HG03196 (cell line): Measurements from ENCODE around the gene GRAMD4.
"Not testable (repeated sequence)": the region's sequence is repeated elsewhere in the genome, so short reads cannot be mapped to it uniquely, and the experiment has no call there.

ENCODE experiments used
- ATAC-seq: cut with Tn5 transposase; IDR thresholded peaks from one replicate; pipeline ENCODE4 v1.9.1; 2021; ENCODE audit not compliant: unreplicated experiment

The GRAMD4 gene

GRCh38 chr22:46634973-46635685 lies 14.9 kb downstream of the GRAMD4 start:
- ATAC-seq = not testable (repeated sequence)

- ATAC-seq = no peak
These were observed 15.6 kb downstream of the GRAMD4 start for GRCh38 chr22:46635756-46636155.

- ATAC-seq = no peak
These were observed 16.2 kb downstream of the GRAMD4 start for GRCh38 chr22:46636221-46637002.

GRCh38 chr22:46637711-46638600 lies 17.8 kb downstream of the GRAMD4 start:
- ATAC-seq = no peak

- no peak for ATAC-seq
These were observed 18.6 kb downstream of the GRAMD4 start for GRCh38 chr22:46638601-46639431.

- no peak for ATAC-seq
These were observed 19.7 kb downstream of the GRAMD4 start for GRCh38 chr22:46639843-46640242.

GRCh38 chr22:46640293-46641055 lies 20.3 kb downstream of the GRAMD4 start:
- no peak for ATAC-seq

- ATAC-seq = no peak
These were observed 21.7 kb downstream of the GRAMD4 start for GRCh38 chr22:46641811-46642266.

- not testable (repeated sequence) for ATAC-seq
These were observed 22.8 kb downstream of the GRAMD4 start for GRCh38 chr22:46642840-46643480.

- ATAC-seq = no peak
These were observed 26.5 kb downstream of the GRAMD4 start for GRCh38 chr22:46646531-46647215.

GRCh38 chr22:46648225-46648820 lies 28.1 kb downstream of the GRAMD4 start:
- not testable (repeated sequence) for ATAC-seq

- no peak for ATAC-seq
These were observed 29.2 kb downstream of the GRAMD4 start for GRCh38 chr22:46649141-46650077.

- no peak for ATAC-seq
These were observed 30.1 kb downstream of the GRAMD4 start for GRCh38 chr22:46650078-46650810.

- ATAC-seq = no peak
These were observed 31.1 kb downstream of the GRAMD4 start for GRCh38 chr22:46651316-46651715.

GRCh38 chr22:46652081-46652846 lies 32.1 kb downstream of the GRAMD4 start:
- ATAC-seq = no peak
